ENCODE measurements around the gene MAP2K5.

The MAP2K5 gene

GRCh38 chr15:67560320-67560719, 17.8 kb downstream of the MAP2K5 start:
- FAIRE-seq: no peak

- no peak for FAIRE-seq
These were observed 20.6 kb downstream of the MAP2K5 start for GRCh38 chr15:67563092-67563491.

GRCh38 chr15:67564021-67564967, 21.8 kb downstream of the MAP2K5 start:
- FAIRE-seq: no peak

DNA sequence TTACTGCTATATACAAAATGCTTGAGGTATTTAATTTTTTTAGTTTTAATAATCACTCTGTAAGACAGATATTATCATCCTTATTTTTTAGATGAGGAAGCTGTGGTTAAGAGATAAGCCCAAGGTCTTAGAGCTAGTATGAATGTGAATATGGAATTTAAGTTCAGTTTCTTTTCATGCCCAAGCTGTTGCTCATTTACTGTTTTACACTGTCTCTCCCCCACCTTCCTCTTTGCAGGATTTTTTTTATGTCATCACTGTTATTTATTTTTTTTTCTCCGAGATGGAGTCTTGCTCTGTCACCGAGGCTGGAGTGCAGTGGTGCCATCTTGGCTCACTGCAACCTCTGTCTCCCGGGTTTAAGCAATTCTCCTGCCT, 22.5 kb downstream of the MAP2K5 start:
- no peak for FAIRE-seq

DNA sequence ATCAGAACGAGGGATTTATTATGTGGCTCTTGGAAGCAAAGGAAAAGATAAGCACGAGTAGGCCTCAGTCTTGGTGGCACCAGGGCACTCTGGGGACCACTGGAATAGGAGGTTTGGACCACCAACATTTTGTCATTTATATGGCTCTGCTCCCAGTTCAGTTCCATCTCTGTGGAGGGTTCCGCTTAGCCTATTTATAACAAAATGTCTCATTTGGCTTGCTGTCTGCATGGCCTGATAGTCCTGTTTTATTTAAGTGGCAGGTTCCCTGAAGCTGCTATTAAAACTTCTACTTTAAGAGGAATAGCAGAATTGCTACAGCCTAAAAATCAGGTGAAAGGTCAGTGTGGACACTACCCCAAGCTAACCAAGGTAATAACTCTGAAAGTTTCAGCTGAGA, 27.2 kb downstream of the MAP2K5 start:
- no peak for FAIRE-seq

GRCh38 chr15:67570875-67571647, 28.6 kb downstream of the MAP2K5 start:
- no peak for FAIRE-seq

DNA sequence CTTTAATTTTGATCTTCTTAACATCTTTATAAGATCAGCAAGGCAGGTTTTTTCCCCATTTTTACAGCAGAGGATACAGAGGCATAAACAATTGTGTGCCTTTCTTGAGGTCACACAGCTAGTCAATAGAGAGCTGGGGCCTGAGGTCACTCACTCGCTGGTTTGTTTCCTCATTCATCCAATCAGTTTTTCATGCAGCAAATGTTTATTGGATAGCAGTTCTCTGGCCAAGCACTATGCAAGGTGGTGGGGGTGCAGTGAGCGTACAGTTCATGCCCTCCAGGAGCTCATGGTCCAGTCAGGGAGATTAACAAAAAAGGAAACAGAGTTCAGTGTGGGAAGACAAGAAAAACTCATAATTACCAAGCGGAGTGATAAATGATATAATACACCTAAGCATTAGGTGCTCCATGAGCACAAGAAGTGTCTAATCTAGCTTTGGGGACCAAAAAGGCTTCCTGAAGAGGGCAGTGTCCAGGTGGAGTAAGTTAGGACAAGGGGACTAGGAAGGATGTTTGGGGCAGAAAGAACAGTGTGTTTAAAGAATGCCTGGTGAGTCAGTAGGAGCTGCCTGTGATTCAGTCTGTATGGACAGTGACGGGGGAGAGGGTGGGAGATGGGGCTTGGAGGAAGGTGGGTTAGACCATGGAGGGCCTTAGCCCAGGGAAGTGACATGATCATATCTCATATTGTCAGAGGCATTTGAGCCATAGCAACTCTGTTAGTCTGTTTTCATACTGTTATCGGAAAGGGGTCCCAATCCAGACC, 29.3 kb downstream of the MAP2K5 start:
- no peak for FAIRE-seq

DNA sequence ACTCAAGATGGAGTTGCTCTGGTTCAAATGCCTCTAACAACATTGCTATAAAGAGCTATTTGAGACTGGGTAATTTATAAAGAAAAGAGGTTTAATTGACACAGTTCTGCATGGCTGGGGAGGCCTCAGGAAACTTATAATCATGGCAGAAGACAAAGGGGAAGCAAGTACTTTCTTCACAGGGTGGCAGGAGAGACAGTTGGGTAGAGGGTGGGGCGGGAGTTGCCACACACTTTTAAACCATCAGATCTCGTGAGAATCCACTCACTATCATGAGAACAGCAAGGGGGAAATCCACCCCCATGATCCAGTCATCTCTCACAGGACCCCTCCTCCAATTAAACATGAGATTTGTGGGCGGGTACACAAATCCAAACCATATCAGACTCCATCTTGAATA, 30.7 kb downstream of the MAP2K5 start:
- no peak for FAIRE-seq

- no peak for FAIRE-seq
These were observed 32.6 kb downstream of the MAP2K5 start for GRCh38 chr15:67575039-67575502.

DNA sequence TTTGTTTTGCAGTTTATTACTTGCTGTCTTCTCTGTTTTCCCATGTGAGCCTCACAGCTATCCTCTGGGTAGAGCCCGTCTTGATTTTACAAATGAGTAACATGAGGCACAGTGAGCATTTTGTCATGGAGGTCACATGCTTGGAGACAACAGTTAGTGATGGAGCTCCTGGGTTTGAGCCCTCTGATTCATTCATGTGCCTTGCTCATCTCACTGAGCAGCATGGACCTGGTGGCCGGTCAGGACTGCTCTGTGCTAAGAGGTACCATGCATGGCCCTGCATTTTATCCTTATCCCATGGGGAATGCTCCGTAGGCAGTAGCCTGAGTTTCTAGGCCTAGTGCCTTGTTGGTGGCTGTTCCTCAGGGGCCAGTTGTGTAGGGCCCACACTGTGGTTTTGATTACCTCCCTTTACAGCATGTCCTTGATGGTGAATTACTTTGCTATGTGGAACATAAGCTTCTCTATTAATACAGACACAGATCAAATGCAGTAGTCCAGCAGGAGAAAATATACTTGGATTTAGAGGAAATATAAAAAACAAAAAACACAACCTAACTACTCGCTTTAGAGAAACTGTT, 35.6 kb downstream of the MAP2K5 start:
- FAIRE-seq: no peak

GRCh38 chr15:67579164-67579563, 36.7 kb downstream of the MAP2K5 start:
- no peak for FAIRE-seq

DNA sequence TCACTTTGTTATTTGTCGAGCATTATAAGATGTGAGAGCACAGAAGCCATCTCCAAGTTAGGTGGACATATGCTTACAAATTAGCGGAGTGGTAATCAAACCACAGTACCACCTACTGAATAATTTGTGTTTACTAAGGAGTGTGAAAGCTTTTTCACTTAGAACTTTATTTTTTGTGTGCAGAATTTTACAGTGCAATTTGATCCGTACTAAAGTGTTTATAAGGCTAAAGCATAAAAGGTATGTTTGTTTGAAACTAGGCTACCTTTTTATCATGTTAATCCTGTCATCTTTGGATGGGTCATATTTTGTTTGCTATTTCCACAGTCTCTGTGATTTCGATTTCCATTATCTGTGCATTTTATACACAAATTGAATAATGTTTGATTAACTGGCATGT, 37.5 kb downstream of the MAP2K5 start:
- no peak for FAIRE-seq

- peak; percentile 95 for FAIRE-seq
These were observed 41.7 kb downstream of the MAP2K5 start for GRCh38 chr15:67584157-67584556.

DNA sequence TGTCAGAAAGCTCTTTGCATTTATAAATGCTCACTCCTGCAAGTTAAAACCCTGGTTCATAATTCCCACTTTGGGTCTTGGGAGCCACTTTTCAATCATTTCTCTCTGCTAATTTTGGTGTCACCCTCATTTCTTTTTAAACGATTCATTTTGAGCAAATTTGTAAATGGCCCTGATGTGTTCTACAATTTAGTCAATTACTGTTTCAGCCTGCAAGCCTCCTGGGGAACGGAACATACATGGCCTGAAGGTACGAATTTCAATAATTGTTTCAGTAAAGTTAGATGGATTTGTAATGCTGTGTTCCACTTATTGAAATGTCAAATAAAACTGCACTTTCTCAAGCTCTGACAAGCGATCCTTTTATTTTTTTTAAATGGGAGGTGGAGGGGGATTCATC, 43.2 kb downstream of the MAP2K5 start:
- FAIRE-seq: no peak

- no peak for FAIRE-seq
These were observed 44.8 kb downstream of the MAP2K5 start for GRCh38 chr15:67587331-67587730.

DNA sequence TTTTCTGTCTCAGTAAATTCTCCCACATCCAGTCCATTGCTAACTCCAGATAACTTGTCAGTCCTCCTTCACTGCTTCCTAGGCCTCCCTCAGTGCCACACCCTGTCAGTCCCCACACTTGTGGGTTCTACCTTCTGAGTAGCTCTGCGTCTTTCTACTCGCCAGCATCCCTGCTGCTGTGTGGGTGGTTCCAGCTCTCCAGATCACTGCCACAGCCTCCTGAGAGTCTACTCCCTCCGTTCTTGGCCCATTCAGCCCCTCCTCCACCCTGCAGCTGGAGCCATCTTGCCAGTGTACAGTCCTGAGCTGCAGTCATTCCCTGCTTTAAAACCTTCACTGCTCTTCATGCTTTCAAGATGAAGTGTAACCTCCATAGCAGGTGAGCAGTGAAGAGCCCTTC, 45.3 kb downstream of the MAP2K5 start:
- FAIRE-seq: no peak

GRCh38 chr15:67590191-67590590, 47.7 kb downstream of the MAP2K5 start:
- no peak for FAIRE-seq

DNA sequence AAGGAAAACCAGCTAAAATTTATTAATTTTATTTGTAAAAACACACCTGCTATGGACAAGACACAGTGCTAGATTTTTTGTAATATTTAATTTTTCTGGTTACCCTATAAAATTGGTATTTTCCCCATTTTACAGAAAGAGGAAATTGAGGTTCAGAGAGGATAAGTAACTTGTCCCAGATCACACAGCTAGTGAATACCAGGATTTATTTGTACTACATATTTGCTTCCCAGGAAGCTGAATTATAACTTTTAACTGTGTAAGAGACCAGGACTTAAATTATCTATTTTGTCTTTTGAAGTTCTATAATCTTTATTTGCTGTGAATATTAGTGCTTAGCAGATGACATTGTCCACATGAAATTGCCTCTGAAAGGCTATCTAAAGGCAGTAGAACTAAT, 49.7 kb downstream of the MAP2K5 start:
- no peak for FAIRE-seq

GRCh38 chr15:67593562-67593961, 51.1 kb downstream of the MAP2K5 start:
- no peak for FAIRE-seq

DNA sequence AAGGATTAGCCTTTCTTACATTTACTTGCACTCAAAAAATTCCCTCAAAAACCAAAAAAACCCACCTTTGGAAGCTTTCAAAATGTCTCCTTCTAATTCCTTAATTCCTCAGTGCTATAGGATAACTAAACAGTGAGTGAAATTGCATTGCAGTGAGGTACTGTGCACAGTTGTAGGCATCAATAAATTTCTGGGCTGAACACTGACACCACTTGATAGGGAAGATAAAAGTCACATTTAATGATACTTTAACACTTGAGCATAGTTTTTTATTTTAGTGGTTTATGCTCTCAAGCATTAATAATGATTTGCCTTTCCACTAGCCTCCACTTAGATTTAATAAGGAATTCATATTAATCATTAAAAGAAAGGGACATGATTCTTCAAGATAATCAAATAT, 52.3 kb downstream of the MAP2K5 start:
- no peak for FAIRE-seq

DNA sequence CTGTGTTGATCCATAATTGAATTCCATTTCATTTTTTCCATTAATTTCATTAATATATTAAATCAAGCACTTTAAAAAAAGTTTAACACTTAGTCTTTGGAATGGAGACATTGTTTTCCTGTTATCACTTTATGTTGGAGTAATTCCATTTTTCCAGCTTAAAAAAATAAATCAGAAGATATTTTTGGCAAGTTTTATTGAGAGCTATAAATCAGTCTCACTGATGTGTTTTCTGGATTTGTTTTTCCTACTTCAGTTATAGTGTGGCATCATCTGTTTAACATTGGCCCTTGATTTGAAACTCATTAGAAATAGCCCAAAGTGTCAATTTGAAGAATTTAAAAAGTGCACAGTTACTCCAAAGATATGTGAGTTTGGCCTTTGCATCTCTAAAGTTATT, 53.1 kb downstream of the MAP2K5 start:
- no peak for FAIRE-seq

DNA sequence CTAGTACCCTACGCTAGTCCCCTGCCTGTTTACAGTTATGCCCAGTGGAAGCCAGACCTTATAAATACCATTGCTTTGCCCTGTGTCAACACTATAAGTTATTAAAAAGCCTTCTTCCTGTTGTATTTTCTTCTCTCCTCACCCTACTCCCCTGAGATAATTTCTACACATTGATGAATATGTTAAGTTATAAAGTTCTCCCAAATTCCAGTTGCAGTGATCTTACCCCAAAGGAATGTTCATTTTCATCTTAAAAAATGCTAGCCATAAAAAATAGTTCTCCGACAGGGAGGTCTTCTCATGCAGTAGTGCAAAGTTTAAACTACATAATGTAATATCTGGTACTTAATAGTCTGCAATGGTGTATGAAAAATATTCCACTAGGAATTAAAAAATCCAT, 58.6 kb downstream of the MAP2K5 start:
- FAIRE-seq: no peak

DNA sequence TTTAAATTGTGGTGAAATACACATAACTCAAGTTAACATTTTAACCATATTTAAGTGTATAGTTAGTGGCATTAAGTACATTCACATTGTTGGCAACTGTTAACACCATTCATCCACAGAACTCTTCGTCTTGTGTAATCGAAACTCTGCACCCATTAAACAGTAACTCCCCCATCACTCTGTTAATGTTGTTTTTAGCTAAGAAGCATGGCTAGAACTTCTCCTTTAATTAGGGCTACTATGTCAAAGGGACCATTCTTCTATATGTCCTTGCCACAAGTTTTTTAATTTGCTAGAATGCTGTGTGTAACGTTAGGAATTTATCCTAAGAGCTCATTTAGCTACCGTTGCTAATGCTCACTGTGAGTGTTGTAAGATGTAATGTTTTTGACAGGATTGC, 60.6 kb downstream of the MAP2K5 start:
- no peak for FAIRE-seq

Data from endometrium (tissue), 2 donors.